Upper lobe of left lung (tissue), 4 donors: ENCODE measurements around the gene SERTAD1.

Experiments used
- EP300 ChIP-seq, 4 donors: sonication (generic); formaldehyde crosslinking; IDR thresholded peaks; one replicate each; pipeline ENCODE4 v1.5.1; 2017; ENCODE audit warnings: antibody characterized with exemption in 4 of 4, control low read depth in 2 of 4
- POLR2A ChIP-seq, 4 donors: fragments of 450-650 bp; IDR thresholded peaks; one replicate each; pipeline ENCODE4 v1.5.1; 2016 to 2017; ENCODE audit warnings: antibody characterized with exemption in 4 of 4, mild to moderate bottlenecking in 2 of 4
- POLR2AphosphoS5 ChIP-seq, 2 donors: sonication (generic); formaldehyde crosslinking; IDR thresholded peaks; one replicate each; pipeline ENCODE4 v1.5.1; 2017; ENCODE audit warnings: antibody characterized with exemption in 2 of 2
- TF ChIP-seq, protein P1 (sequence below), 6 experiments: fragments of 450-650 bp in 4 of 6; fragments of 200-600 bp in 2 of 6; sonication (generic) in 2 of 6; IDR thresholded peaks; one replicate each; pipeline ENCODE4 v1.5.1; 2016 to 2019; ENCODE audit warnings: antibody characterized with exemption in 6 of 6

DNA sequence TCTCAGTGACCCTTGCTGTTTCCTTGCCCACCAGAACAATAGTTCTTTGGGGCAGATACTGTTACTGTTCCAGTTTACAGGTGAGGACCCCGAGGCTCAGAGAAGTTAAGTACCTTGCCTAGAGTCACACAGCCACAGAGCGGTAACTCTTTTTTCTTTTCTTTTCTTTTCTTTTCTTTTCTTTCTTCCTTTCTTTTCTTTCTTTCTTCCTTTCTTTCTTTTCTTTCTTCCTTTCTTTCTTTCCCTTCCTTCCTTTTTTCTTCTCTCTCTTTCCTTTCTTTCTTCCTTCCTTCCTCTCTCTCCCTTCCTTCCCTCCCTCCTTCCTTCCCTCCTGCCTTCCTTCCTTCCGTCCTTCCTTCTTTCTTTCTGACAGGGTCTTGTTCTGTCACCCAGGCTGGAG, 7.8 kb downstream of the SERTAD1 start:
- TF ChIP-seq POLR2A (IDR thresholded peaks at IDR 0.05), result no peak
- TF ChIP-seq, protein P1, sequence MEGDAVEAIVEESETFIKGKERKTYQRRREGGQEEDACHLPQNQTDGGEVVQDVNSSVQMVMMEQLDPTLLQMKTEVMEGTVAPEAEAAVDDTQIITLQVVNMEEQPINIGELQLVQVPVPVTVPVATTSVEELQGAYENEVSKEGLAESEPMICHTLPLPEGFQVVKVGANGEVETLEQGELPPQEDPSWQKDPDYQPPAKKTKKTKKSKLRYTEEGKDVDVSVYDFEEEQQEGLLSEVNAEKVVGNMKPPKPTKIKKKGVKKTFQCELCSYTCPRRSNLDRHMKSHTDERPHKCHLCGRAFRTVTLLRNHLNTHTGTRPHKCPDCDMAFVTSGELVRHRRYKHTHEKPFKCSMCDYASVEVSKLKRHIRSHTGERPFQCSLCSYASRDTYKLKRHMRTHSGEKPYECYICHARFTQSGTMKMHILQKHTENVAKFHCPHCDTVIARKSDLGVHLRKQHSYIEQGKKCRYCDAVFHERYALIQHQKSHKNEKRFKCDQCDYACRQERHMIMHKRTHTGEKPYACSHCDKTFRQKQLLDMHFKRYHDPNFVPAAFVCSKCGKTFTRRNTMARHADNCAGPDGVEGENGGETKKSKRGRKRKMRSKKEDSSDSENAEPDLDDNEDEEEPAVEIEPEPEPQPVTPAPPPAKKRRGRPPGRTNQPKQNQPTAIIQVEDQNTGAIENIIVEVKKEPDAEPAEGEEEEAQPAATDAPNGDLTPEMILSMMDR (IDR thresholded peaks at IDR 0.05), result no peak
- TF ChIP-seq EP300 (IDR thresholded peaks at IDR 0.05), result no peak
- TF ChIP-seq POLR2AphosphoS5 (IDR thresholded peaks at IDR 0.05), result no peak
